DMS79 (cell line): ENCODE measurements around the gene IER3.
"Not testable (repeated sequence)": the region's sequence is repeated elsewhere in the genome, so short reads cannot be mapped to it uniquely, and the experiment has no call there.

Source experiments
- DNase-seq: peaks from one replicate; lab custom pipeline; 2025; lab: John Stamatoyannopoulos, UW

The IER3 gene

DNA sequence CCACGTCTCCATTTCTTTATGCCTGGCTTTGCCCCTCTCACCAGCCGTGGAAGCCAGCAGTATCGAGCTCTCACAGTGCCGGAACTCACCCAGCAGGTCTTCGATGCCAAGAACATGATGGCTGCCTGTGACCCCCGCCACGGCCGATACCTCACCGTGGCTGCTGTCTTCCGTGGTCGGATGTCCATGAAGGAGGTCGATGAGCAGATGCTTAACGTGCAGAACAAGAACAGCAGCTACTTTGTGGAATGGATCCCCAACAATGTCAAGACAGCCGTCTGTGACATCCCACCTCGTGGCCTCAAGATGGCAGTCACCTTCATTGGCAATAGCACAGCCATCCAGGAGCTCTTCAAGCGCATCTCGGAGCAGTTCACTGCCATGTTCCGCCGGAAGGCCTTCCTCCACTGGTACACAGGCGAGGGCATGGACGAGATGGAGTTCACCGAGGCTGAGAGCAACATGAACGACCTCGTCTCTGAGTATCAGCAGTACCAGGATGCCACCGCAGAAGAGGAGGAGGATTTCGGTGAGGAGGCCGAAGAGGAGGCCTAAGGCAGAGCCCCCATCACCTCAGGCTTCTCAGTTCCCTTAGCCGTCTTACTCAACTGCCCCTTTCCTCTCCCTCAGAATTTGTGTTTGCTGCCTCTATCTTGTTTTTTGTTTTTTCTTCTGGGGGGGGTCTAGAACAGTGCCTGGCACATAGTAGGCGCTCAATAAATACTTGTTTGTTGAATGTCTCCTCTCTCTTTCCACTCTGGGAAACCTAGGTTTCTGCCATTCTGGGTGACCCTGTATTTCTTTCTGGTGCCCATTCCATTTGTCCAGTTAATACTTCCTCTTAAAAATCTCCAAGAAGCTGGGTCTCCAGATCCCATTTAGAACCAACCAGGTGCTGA is 20.3 kb downstream of the IER3 start:
- DNase-seq, result not testable (repeated sequence)

DNA sequence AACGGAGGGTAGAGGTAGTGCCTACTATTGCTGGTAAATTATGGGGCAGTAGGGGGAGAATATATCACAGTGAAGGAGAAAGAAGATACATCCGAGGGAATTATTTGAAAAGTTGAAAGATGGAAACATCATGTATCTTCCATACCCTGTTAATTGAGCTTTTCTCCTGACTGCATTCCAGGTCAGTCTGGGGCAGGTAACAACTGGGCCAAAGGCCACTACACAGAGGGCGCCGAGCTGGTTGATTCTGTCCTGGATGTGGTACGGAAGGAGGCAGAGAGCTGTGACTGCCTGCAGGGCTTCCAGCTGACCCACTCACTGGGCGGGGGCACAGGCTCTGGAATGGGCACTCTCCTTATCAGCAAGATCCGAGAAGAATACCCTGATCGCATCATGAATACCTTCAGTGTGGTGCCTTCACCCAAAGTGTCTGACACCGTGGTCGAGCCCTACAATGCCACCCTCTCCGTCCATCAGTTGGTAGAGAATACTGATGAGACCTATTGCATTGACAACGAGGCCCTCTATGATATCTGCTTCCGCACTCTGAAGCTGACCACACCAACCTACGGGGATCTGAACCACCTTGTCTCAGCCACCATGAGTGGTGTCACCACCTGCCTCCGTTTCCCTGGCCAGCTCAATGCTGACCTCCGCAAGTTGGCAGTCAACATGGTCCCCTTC is 21.0 kb downstream of the IER3 start:
- not testable (repeated sequence) for DNase-seq

DNA sequence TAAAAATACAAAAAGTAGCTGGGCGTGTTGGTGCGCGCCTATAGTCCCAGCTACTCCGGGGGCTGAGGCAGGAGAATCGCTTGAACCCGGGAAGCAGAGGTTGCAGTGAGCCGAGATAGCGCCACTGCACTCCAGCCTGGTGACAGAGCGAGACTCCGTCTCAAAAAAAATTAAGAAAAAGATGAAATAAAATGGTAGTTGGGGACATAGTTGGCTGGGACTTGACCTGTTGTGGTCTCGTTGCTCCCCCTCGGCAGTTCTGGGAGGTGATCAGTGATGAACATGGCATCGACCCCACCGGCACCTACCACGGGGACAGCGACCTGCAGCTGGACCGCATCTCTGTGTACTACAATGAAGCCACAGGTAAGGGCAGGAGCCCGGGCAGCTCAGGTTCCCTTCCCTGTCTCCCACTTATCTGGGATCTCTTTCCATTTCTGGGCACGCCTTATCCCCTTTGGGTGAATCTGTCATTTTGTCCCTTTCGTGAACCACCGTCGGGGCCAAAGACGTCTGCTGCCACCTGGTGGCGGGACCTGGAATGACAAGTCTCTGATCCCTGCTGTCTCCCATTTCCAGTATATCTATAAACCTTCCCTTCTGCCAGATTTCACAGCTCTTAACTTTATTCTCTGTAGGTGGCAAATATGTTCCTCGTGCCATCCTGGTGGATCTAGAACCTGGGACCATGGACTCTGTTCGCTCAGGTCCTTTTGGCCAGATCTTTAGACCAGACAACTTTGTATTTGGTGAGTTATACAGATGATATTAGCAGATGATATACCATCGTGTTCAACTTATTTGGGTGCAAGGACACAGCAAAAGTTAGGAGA is 21.9 kb downstream of the IER3 start:
- DNase-seq, result peak; percentile 50

DNA sequence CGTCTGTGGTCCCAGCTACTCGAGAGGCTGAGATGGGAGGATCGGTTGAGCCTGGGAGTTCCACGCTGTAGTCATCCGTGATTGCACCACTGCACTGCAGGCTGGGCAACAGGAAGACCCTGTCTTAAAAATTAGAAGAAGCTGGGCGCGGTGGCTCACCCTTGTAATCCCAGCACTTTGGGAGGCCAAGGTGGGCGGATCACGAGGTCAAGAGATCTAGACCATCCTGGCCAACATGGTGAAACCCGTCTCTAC is 22.4 kb downstream of the IER3 start:
- DNase-seq, result not testable (repeated sequence)

DNA sequence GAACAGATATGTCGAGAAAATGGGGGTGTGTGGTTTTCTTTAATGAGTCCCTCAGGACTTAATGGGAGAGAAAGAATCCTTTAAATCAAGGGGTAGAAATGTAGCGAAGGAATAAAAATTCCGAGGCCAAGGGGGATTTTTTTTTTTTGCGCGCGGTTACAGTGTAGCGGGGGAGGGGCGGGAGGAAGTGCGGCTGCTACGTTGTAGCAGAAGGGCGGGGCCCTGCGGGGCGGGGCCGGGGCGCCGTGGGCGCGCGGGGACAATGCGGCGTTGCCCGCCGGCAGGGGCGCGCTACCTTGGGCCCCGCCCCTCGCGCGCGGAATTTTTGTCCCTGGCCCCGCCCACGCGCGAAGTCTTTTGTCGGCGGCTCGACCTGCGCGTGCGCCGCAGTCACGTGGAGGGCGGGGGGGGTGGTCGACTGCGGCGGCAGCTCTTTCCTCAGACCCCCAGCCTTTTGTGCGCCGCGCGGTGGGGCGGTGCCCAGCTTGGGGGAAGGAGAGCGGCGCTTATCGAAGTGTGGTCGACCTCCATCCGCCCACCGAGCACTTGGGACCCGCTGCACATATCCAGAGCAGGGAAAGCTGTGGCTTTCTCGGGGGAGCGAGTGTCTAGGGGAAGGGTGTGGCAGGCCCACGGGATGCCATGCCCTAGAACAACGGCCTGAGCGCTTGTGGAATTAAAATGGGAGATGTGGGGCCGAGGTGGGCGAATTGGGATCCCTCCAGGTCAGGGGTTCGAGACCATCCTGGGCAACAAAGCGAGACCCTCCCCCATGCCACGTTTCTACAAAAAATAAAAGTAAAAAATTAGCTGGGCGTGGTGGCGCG is 22.9 kb downstream of the IER3 start:
- peak; percentile 79 for DNase-seq

DNA sequence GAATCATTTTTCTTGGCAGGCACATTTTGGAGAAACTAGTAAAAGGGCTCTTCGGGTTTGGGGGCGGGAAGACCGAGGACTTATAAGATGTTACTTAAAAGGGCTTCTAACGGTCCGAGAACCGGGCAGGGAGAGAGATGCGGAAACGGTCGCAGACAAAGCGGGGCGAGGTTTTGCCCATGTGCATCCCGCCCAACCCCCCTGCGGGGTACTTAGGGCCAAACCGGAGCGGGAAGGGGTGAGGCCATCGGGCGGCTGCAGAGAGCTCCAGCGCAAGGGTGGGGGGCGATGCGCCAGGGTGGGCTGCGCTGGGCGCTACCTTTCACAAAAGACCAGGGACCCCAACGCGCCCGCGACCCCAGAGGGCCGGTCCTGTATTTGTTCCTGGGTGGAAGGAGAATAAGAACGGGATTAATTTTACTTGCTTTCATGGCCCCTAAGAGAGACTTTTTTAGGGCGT is 23.6 kb downstream of the IER3 start:
- DNase-seq, result peak; percentile 51

DNA sequence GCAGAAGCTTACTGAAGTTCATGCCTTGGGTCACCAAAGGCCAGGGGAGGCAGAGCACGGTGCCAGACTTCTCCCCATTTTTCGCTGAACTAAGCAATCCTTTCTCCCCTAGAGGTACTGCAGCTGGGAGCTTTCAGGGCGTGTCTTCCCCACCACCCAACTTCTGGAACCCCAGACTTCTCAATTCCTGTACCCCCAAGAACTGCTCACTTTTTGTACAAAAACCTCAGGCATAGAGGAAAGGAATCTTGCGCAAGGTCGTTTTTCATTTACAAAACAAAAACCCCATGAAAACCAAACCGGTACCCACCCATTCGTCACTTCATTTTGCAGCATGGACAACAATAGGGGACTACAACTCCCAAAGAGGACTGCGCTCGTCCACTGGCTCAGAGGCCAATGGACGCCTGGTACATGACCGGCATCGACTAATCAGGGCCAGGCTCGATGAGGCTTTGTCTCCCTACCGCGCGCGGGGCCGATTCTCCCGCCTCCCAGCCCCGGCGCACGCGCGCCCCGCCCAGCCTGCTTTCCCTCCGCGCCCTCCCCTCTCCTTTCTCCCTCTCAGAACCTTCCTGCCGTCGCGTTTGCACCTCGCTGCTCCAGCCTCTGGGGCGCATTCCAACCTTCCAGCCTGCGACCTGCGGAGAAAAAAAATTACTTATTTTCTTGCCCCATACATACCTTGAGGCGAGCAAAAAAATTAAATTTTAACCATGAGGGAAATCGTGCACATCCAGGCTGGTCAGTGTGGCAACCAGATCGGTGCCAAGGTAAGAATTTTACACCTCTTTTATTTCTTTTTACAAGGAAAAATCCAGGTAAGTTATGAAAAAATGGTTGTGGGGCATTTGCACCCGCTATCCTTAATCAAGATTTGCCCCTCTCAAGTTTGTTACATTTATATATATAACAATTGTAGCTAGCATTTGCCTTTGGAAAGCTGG is 24.3 kb downstream of the IER3 start, which contains the start of gene TUBB:
TSS of gene TUBB (plus strand) at position 562 of the 947 bp plus-strand sequence. CDS start at position 717, 155 bp downstream.
- DNase-seq, result peak; percentile 96

DNA sequence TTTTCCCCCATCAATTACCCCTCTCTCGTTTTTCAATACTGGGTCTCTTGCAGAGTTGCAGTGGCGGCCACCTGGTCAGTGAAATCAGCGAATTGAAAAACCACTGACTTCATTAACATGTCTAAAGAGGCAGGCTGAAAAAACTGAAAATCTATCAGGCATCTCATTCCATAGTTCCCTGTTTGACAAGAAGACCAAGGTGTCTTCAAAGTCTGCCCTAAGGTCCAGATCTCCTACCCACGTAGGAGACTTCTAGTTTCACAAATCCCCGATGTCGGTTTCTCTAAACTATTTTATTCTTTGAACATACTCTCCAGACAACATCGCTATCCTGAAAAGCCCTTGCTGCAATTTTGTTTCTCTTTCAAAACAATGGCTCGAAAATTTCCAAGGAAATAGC is 25.0 kb downstream of the IER3 start:
- DNase-seq, result peak; percentile 63

DNA sequence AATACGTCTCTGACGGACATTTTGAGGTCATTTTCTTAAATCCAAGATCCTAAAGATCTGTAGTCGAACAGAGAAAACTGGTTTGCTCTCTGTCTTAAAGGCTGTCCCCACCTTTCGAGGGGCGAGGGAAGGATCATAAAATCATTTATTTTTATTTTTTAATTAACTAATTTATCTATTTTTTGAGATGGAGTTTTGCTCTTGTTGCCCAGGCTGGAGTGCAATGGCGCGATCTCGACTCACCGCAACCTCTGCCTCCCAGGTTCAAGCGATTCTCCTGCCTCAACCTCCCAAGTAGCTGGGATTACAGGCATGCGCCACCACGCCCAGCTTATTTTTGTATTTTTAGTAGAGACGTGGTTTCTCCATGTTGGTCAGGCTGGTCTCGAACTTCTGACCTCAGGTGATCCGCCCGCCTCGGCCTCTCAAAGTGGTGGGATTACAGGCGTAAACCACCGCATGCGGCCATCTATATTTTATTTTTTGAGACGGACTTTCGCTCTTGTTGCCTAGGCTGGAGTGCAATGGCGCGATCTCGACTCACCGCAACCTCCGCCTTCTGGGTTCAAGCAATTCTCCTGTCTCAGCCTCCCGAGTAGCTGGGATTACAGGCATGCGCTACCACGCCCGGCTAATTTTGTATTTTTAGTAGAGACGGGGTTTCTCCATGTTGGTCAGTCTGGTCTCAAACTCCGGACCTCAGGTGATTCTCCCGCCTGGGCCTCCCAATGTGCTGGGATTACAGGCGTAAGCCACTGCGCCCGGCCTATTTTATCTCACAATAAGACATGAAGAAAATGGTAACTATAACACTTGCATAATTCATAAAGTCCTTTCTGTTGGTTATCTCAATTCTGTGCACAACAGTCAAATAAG is 26.3 kb downstream of the IER3 start:
- DNase-seq, result not testable (repeated sequence)

DNA sequence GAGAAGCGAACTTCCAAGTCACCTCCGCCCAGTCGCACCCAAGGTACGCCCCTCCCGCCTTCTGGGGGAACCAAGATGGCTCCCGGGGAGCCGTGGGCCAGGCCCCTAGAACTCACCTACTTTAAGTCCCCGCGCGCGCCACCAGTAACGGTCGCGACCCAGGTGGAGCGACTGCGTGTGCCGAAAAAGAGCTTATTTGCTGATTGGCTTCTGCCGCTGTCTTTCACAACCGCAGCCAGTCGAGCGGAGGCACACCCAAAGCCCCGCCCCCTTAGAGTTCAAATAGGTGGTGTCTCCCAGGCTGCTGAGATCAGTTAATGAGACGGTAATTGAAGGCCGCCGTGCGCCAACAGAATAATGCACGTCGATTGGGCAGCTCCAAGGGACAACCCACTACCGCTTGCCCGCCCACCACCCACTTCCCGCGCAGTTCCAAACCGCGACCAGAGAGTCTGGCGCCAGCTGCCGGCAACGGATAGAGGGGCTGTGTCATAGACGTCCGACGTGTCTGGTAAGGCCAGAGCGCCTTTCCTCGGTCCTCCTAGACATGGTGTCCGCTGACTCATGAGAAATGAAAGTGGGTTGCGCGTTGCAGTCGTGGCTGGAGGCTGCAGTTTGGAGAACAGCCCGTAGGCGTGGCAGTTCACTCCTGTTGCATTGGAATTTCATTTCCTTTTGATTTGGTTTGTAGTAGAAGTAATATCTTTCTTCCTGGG is 27.1 kb downstream of the IER3 start, which contains the start of gene MDC1:
TSS of gene MDC1 (minus strand) at position 153 of the 716 bp plus-strand sequence. CDS start 2,106 bp downstream, outside the sequence.
- peak; percentile 100 for DNase-seq

DNA sequence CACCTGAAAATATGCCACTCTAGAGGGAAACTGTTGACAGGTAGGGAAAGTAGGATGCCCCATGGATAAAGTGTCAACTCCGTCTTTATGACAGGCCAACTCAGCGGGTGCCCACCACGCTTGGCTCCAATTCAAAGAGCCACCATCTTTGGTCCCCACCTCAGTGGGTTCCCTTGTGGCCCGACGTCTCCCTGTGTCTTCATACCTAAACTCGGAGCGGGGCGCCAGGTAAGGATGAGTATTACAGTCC is 27.5 kb downstream of the IER3 start:
- DNase-seq, result no peak

DNA sequence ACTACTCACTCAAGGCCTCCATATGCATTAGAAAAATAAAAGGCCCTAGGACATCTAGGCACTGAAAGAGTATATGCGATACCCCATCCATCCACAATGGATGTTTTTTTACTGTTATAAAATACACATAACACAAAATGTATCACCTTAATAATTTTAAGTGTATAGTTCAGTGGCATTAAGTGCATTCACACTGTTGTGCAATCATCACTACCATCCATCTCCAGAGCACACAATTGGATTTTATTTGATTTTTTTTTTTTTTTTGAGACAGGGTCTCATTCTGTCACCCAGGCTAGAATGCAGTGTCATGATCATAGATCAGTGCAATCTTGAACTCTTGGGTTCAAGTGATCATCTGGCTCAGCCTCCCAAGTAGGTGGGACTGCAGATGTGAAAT is 30.1 kb downstream of the IER3 start:
- DNase-seq, result no peak

DNA sequence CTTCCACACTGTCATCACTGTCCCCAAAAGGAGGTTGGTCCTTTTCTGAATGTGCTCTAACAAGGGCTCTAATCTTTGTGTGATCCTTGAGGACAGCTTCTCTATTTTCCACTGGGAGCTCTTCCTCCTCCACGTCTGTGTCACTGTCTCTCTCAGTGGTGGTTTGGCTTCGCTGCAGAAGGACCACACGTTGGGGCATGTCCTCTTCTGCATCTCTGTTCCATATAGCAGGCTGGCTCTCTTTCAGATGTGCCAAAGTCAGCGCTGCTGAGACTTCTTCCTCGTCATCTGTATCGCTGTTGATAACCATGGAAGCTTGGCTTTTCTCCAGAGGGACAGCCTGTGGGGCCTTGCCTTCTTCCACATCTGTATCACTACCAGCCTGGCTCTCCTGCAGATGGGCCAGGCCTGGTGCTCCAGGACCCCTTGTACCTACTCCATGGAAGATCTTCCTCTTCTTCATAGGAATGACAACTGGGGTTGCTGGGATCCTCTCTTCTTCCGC is 31.9 kb downstream of the IER3 start:
- no peak for DNase-seq

DNA sequence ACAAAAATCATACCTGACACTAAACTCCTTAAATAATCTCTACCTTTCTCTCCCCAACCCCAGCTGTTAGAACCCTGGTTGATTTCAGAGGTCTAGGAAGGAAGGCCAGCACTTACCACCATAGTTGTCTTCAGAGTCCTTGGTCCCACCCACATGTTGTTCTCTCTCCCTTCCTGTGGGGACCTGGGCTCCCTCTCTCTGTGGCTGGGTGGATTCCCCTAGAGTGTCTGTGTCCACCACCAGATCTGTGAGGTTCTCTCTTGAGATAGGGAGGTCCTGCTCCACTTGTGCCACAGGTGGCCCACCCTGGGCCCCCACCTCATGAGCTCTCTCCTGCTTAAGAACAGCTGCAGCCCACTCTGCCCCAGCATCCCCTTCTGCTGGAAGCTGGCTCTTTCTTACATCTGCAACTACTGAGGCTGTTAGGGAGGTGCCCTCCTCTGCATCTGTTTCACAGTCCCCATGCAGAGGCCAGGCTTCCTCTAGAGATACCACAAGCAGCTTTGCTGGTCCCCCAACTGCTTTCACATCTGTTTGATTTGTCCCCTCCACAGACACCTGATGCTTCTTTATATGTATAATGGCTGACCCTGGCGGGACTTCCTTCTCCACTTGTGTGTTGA is 32.5 kb downstream of the IER3 start:
- DNase-seq, result no peak

DNA sequence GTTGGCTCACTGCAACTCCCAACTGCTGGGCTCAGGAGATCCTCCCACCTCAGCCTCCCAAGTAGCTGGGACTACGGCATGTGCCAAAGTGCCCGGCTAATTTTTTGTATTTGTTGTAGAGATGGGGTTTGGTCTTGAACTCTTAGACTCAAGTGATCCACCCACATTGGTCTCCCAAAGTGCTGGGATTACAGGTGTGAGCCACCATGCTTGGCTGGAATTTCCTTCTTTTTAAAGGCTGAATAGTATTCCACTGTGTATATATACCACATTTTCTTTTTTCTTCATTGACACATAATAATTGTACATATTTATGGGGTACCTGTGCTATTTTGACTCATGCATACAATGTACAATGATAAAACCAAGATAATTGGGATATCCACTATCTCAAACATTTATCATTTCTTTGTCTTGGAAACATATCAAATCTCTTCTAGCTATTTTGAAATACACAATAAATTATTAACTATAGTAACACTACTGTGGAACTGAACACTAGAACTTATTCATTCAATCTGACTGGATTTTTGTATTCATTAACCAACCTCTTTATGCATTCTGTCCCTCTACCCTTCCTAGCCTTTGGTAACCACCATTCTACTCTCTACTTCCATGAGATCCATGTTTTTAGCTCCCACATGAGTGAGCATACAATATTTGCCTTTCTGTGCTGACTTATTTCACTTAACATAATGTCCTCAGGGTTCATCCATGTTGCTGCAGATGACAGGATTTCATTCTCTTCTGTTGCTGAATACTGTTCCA is 35.1 kb downstream of the IER3 start:
- no peak for DNase-seq

DNA sequence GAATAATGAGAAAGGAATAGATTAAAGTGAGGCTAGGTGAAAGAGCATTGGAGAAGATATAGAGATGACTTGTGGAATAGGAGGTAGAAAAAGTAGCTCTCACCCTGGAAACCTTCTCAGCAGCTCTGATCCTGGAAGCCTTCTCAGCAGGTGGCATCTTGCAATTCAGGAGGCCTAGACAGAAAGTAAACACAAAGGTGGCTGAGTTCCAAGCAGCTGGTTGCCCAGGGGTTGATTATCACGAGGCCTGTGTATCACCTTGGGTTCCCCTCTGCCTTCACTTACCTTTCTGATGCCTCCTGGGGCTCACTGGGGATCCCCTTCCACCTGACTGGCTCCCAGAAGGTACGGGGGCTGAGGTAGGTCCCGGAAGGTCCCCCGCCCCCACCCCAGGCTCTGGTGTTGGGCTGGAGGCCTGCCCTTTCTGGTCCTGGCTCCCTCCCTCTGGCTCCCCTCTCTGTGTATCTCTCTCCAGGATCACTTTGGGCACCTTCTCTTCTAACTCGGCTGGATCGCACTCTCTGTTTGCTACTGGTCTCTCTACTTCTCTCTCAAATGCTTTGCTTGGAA is 37.0 kb downstream of the IER3 start:
- peak; percentile 71 for DNase-seq

DNA sequence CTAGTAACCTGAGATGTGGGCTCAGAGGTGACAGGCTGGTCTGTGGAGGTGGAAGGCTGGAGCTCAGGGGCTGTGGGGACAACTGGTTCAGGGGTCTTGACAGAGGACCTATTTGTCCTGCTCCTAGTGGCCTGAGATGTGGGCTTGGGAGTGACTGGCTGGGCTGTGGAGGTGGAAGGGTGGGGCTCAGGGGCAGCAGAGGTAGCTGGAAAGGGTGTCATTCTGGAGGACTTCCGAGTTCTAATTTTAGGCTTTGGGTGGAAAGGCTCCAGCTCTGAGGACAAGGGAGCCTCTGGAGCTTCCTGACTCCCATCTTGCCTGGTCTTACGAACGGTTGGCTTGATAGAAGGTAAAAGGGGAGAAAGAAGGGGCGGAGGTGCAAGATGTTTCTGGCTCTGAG is 38.7 kb downstream of the IER3 start:
- no peak for DNase-seq
